GM19240 (cell line): Measurements from ENCODE around the gene GRIK4.
"Not testable (repeated sequence)": the region's sequence is repeated elsewhere in the genome, so short reads cannot be mapped to it uniquely, and the experiment has no call there.

Experiments
- DNase-seq: peaks from one replicate; pipeline ENCODE4 v3.0.0; 2011; ENCODE audit warnings: low spot score; ENCODE audit not compliant: insufficient read length

GRIK4 gene

DNA sequence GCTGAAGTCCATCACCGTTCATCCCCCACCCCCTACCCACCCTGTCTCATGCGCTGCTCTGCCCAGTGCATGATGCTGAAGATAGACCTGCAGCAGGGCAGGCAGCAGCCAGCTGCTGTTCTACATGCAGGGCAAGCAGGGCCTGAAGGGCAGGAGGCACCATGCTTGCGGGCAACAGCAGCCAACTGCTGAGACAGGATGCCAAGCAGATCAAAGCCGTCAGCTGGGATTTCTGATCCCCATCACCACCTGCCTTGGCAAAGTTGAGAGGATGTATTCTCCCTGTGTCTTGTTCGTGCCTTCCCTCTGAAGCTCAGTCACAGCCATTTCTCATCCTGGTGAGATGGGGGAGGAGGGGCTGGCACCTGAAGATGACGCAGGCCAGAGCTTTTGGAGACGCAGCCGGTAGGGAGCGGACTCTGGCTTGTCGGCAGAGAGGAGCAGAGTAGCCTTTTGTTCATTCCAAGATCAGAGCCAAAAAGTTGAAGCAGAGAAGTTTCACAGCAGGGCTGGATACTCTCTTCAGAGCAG lies 227.0 kb downstream of the GRIK4 start:
- DNase-seq, result no peak

DNA sequence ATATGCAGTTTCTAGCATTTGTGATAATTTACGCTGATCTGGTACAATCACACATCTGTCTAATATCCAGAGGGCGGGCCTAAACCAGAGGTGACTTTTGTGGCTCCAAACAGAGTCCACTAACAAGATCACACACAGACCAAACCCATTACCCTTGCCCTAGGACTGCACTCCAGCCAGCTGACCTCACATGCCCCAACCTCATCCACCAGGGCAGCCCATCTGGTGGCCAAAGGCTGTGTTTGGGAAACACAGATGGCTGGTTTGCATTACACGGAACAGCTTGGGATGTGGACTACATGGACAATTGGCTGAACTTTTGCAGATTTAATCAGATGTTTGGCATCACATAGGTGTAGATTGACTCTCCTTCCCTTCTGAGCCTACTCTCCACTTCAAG lies 228.2 kb downstream of the GRIK4 start:
- no peak for DNase-seq

DNA sequence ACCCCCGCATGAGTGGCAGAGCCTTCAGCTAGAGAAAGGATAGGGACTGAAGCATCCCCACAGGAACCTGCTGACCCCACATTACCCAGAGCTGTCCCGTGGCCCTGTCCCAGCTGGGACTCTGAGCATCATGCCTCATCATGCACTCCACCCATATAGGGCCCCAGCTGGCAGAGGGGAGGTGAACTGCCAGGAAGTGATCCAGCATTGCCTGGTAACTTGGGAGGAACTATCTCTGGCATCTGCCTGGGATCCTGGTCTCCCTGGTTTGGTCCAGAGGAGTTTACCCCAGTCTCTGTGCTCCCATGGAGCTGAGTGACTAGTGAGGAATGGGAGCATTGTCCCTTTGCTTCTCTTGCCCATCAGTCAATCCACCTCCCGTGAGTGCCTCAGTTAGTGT lies 228.8 kb downstream of the GRIK4 start:
- DNase-seq, result no peak

DNA sequence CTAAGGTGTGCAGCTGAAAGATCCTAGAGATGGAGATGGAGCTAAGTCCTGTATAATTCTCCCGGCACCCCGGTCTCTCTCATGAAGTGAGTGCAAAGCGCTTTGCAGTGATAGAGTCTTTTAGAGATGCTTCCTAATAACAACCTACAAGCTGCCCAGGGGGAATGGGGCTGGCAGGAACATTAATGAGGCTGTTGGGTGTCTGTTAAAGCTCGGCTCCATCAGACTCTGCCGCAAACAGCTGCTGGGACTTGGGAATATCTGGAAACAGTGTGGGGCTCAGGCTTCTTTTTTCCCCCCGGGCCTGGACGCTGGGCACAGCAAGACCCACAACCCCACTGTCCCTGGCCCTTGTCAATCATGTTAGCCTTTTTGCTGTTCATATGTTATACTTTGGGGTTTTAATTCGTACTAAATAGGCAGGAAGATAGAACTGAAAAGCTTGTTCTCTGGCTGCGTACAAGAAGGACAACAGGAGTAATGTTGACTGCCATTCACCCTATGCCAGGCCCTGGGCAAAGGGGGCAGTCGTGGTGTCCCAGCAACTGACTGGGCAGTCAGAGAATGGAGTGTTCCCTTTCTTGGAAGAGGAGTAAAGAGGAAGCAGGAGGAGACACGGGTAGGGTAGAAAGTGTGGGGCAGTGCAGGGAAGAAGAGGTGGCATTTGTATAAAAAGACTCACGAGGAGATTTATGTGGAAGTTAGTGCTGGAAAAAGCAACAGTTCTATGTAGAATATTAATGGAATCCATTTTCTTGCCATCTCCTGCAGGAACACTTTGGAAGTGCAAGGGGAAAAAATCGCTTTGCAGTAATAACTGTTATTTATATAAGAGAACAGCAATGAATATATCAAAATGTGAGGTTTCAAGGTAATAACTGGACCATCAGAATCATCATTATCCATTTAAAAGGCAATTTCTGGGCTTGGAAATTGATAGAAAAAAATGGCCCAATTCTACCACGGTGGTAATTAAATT lies 232.8 kb downstream of the GRIK4 start:
- no peak for DNase-seq

DNA sequence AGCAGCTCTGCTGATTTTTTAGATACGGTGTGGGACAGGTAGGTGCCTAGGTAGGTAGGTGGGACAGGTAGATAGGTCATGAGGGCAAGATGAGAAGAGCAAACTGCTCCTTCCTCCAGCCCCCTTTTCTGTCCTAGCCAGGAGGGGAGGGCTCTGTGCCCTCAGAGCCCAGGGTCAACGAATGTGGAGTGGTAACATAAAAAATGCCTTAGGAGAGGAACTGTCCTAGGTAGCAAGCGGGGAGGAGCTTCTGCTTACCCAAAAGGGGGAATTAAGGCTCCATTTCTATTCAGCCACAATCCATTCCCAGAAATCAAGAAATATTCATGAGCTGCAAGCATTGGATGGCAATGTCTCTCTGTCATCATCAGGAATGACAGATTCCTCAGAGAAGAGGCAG lies 234.8 kb downstream of the GRIK4 start:
- no peak for DNase-seq

DNA sequence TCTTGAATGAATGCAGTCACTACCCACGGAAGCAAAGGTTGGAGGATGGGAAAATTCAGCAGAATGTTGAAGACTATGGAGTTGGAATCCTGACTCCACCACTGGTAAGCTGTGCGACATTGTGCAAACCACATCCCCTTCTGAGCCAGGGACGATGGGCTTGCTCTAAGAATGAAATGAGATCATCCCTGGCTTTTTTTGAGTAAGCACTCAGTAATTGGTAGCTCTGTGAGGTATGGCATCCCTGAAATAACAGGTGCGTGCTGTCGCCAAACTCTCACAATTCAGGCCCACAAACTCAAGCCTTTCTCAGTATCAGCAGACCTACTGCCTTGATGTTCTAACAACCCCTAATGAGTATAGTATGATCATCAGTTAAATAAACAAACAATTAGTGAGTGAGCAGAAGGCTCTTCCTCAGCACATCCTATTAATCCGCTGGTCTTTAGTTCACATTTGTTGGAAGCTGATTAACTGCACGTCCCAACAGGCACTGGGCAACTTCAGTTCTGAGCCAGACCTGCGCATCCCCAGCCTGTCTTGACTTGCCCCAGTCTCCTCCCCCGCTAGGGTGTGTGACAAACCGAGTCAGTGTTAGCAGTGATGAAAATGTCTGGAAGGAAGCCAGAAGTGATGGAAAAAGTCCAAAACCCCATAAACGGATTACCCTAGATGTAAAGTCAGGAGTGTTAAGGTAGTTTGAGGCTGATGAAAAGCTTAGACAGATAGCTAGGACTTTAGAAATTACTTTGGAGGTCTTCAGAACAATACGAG lies 235.5 kb downstream of the GRIK4 start:
- no peak for DNase-seq

DNA sequence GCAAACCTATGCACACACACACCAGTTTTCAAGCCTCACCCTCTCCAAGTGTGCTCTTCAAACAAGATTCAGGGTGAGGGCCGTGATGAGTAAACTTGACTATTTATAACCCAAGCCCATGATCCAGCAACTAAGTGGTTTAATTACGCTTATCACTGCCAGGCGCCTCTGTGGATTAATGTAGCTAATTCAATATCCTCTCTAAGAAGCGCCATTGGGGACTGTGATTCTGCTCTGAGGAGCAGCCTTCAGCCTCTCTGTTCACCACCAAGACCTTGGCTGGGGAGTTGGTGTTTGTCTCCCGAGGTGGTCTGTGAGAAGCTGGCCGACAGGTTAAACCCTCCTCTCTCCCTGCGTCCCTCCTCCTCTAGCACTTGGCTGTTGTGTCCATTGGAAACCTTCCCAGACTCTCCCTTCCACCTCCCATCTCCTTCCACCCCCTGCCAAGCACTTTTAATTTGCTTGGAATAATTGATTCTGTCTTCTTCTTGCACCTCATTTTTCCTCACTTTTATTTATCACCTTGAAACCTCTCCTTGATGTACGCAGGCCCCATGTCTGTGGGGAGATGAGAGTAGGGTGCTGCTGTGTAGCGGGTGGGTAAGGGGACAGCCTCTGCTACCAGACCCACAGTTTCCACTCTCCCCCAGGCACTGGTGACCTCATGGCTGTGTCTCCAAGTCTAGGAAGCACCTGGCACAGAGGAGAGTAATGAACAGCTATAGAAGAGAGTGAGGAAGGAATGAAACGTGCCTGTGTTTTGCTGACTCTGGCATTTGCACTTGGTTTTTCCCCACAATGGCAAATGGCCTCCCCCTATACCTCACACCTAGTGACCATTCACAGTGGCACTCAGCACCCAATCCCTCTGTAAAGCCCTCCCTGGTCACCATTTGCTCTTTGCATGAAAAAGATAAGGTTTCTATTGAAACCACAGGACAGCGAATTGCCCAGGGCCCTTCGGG lies 236.6 kb downstream of the GRIK4 start:
- DNase-seq, result no peak

DNA sequence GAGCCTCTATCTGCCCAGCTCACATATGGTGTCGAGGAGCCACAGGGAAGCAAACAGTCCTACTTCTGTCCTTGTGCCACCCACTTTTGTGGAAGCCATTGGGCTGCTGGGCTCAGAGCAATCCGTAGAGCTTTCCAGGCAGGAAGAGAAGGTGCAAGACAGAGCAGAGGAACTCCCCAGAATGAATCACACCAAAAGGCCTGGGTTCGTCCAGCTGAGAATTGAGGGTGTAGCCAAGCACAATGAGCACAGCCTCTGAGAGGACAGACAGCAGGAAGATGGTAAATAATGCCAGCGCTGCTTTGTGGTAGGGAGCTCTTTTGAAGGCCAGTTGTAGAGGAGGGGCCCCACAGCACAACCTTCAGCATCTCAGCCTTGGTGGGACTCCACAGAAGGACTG lies 237.8 kb downstream of the GRIK4 start:
- DNase-seq, result no peak

DNA sequence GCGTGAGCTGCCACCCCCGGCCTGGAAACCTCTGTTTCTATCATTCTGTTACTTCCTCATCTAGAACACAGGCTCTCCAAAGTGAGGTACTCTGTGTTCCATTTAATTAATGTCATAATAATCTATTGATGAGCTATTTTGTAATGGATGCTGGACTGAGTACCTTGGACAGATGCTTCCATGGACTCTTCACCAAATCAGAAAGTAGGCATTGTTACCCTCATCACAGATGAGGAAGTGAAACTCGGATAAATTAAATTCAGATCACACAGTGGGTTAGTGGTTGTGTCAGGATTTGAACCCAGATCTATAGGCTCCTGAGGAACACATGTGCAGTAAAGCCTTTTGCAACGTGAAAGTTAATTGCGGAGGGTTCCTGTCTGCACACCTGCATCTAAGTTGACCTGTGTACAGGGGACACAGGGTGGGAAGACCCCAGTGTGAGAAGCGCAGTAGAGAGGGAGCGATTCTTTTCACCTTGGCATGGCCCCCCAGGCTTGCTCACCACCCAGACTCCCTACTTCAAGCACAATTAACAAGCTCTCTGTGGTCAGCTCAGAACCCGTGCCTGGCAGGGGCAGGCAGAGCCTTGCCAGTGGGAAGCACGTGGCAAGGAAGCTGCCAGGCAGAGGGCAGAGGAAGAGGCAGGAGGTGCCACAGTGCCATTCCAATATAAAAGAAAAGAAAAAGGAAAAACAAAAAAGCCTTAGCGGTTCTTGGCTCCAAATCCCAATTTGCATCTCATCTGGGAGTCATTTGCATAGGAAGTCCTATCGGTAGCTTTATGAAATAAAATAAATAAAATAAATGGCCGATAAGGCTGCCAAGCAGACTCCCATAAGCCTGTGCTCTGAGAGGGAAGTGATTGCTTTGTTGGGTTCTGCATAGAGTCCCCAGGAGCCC lies 239.3 kb downstream of the GRIK4 start:
- no peak for DNase-seq

DNA sequence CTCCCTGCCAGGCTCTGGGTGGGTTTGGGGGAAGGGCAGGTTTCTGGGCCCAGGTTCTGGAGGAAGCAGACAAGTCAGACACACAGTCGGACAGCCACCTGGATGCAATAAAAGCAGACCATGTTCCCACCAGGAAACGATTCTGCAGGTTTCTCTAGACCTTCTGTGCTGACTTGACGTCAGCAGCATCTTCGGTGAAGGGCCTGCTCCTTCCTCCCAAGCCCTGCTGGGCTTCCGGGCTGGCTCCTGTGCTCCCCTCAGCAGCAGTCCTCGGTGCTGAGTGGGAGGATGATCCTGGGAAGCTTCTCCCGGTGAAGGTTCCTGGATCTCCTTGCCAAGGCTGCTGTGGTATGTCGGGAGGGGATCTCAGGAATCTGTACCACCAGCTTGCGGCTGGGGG lies 240.0 kb downstream of the GRIK4 start:
- DNase-seq, result no peak

DNA sequence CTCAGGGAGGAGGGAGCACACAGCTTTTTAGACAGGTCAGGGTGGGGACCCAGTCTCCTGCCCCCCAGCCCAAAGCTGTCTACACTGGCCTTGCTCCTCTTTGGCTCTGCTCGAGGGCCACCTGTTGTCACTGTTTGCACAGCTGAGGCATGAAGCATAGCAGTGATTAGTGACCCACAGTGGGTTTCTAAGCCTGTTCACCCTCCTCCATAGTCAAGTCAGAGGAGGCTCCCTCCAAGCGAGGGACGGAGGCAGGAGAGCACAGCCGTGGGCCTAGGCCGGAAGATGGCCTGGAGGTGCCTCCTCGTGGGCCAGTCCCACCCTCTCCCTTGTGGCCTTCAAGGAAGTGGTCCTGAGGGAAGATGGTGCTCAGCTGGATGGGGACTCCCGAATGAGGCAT lies 241.1 kb downstream of the GRIK4 start:
- no peak for DNase-seq

DNA sequence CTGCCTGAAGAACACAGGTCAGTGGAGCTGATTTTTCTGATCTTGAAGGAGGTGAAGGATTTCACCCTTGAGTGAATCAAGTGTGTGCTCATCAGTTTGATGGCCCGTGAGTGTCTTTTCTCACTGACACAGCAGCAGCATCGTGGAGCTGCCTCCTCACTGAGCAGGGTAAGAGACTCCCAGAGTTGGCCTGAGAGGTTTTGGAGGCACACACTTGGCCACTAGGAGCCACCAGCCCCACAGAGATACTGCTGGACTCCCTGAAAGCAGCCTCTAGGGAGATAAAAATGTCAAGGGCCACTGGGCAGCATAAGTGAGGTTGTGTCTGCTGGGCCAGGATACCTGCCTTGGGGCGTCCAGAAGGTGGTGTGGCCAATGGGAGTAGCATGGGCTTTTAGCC lies 245.4 kb downstream of the GRIK4 start:
- no peak for DNase-seq

DNA sequence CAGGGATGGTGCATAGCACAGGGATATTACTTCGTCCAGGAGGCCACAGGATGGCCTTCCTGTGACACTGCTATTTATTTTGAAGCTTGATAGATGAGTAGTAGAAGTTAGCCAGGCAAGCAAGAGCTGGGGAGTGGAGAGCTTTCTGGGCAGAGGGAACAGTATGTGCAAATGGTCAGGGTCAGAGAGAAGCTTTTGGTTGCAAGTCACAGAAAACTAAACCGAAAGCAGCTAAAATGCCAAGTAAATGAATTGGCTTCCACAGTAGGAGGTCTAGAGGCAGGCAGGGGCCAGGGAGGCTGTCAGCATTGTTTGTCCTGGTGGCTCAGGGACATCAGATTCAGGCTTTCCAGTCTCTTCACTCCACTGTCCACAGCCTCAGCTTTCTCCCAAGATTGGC lies 247.5 kb downstream of the GRIK4 start:
- DNase-seq, result no peak

DNA sequence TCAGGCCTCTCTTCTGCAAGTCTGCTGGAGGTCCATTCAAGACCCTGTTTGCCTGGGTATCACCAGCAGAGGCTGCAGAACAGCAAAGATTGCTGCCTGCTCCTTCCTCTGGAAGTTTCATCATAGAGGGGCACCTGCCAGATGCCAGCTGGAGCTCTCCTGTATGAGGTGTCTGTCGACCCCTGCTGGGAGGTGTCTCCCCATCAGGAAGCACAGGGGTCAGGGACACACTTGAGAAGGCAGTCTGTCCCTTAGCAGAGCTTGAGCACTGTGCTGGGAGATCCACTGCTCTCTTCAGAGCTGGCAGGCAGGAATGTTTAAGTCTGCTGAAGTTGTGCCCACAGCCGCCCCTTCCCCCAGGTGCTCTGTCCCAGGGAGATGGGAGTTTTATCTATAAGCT lies 254.2 kb downstream of the GRIK4 start:
- DNase-seq, result not testable (repeated sequence)

DNA sequence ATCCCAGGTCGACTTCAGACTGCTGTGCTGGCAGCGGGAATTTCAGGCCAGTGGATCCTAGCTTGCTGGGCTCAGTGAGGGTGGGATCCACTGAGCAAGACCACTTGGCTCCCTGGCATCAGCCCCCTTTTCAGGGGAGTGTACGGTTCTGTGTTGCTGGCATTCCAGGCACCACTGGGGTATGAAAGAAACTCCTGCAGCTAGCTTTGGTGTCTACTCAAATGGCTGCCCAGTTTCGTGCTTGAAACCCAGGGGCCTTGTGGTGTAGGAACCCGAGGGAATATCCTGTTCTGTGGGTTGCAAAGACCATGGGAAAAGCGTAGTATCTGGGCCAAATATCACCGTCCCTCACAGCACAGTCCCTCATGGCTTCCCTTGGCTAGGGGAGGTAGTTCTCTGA lies 254.8 kb downstream of the GRIK4 start:
- DNase-seq, result no peak

DNA sequence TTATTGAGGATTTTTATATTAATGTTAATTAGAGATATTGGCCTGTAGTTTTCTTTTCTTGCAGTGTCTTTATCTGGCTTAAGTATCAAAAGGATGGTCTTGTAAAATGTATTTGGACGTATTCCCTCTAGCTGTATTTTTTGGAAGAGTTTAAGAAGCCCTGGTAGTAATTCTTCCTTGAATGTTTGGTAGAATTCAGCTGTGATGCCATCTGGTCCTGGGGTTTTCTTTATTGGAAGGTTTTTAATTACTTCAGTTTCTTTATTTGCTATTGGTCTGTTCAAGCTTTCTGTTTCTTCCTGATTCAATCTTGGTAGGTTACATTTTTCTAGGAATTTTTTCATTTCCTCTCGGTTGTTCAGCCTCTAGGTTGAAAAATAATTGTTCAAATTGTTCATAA lies 257.4 kb downstream of the GRIK4 start:
- no peak for DNase-seq

DNA sequence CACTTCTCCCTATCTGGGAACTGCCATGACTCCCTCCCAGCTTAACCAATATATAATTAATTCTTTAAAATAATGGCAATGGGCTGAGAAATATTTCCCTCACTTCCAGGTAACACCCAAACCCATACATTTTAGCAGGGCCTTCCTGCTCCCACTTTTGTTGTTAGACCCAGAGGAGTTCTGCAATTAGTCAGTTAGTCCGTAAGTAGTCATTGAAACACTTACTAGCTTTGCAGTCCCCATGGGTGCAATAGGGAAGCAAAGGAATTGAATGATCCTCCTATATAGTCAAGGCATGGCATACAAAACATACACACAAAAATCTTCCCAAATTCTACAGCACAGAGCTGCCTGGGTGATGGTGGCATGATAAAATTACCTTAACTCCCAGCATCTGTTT lies 258.4 kb downstream of the GRIK4 start:
- DNase-seq, result no peak

DNA sequence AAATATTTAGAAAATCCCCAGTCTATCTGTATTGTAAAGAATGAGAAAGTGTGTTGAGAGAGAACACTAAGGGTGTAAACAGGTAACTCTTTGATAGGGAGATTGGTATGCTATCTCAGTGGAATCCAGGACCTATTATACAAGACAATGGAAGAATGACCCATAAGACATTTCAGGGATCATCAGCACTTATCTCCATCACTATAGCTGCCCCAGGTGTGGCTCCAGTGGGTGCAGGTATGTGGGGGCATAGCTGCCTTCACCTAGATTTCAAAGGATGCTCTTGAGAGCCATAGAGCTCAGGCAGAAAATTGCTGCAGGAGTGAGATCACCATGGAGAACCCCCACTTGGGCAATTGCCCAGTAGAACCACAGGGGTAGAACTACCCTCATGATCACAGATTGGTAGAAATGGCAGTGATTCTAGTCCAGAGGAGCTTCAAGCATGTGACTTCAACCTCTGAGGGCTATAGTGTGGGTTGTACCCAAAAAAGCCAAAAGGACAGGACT lies 260.1 kb downstream of the GRIK4 start:
- DNase-seq, result no peak

DNA sequence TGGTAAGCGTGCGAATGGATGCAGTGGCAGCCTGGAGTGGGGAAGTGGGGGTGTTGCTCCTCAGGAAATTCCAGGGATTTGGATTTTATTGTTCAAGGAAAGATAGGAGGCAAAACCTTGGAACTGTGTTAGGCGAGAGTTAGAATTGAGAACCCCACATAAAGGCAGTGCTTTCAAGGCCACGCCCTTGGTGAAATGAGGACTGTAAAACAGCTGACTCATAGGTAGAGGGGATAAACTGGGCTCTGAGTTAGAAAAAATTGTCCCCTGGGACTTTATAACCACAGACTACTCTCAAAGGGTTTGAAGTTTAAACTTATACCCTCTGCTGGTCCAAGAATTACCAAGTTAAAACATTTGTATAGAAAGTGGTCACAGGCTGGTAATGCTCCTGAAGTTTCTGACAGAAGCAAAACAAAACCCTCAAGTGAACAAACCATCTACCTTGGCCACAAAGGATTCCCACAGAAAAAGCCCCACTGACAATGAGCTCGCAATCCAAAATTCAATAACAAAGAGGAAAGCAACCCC lies 262.0 kb downstream of the GRIK4 start:
- no peak for DNase-seq
